Measurements from ENCODE around the gene RGS7. TPM values are rescaled to one million over a fixed set of nuclear protein-coding genes. Genes with fewer than 3 reads are reported as not detected.

Gene RGS7
- polyA plus RNA-seq, 1 donor (not counting 4 experiments of a cell fraction or from before 2014, with no cell fraction given), result not detected

- Histone ChIP-seq H3K9me3 (ENCODE audit: control insufficient read depth, low read depth, low read length) (peaks cover 2% of the 10 kb centered on the region), H3K4me1 (ENCODE audit: control insufficient read depth, extremely low read depth, insufficient read depth, low read length) (no peaks in the 10 kb centered on the region), H4K20me1 (ENCODE audit: control insufficient read depth, extremely low read depth, insufficient read depth, low read length) (no peaks in the 10 kb centered on the region), H3K9me1 (ENCODE audit: control insufficient read depth, extremely low read depth, insufficient read depth, low read length) (no peaks in the 10 kb centered on the region), H3K27me3 (ENCODE audit: control insufficient read depth, extremely low read depth, insufficient read depth, low read length) (no peaks in the 10 kb centered on the region), H3K4me2 (ENCODE audit: control insufficient read depth, extremely low read depth, insufficient read depth, low read depth, low read length) (no peak overlapping the region), H3K27ac (ENCODE audit: control insufficient read depth, insufficient read depth, low read length) (no peak overlapping the region), H2AFZ (ENCODE audit: control insufficient read depth, low read length) (no peak overlapping the region), H3K9ac (ENCODE audit: control insufficient read depth, extremely low read depth, insufficient read depth, low read length) (no peak overlapping the region), H3K36me3 (ENCODE audit: control insufficient read depth in 2 of 2, extremely low read depth in 1 of 2, insufficient read depth in 2 of 2, low read length in 2 of 2) (no peaks in the 10 kb centered on the region), H3K79me2 (ENCODE audit: control insufficient read depth, insufficient read depth, low read length) (no peaks in the 10 kb centered on the region), H3K4me3 (ENCODE audit: control insufficient read depth in 2 of 3, extremely low read depth in 1 of 3, insufficient read depth in 2 of 3, low read depth in 1 of 3, low read length in 3 of 3) (no peak overlapping the region)
- dilution Hi-C loops (cut with MboI; ENCODE audit: extremely low pct_ligation_motif_present, low sequenced_read_pairs), result no loop called here
- DNase-seq (ENCODE audit: low read depth, low spot score), result no peak
- TF ChIP-seq EZH2 (IDR thresholded peaks at IDR 0.05; ENCODE audit: low read length) (no peak), CTCF (optimal IDR thresholded peaks at IDR 0.05 in 1 of 3, IDR thresholded peaks at IDR 0.05 in 1 of 3, conservative IDR thresholded peaks at IDR 0.05 in 1 of 3; ENCODE audit: extremely low read depth in 1 of 3, insufficient read depth in 2 of 3, low read length in 3 of 3) (no peak)
- no peak for FAIRE-seq
Observed at GRCh38 chr1:241177660-241178059, 179.3 kb downstream of the RGS7 start.

GRCh38 chr1:241172486-241172885, 184.5 kb downstream of the RGS7 start:
- H3K27me3 ChIP-seq (ENCODE audit: control insufficient read depth, extremely low read depth, insufficient read depth, low read length), result no peaks in the 10 kb centered on the region

More at GRCh38 chr1:241172486-241172885, 184.5 kb downstream of the RGS7 start:
- no peak for FAIRE-seq
- H3K9ac ChIP-seq (ENCODE audit: control insufficient read depth, extremely low read depth, insufficient read depth, low read length), result no peak overlapping the region
- no peak for DNase-seq (ENCODE audit: low read depth, low spot score)
- no peak overlapping the region for H3K4me2 ChIP-seq (ENCODE audit: control insufficient read depth, extremely low read depth, insufficient read depth, low read depth, low read length)
- dilution Hi-C loops (cut with MboI; ENCODE audit: extremely low pct_ligation_motif_present, low sequenced_read_pairs), result no loop called here
- no peak overlapping the region for H3K27ac ChIP-seq (ENCODE audit: control insufficient read depth, insufficient read depth, low read length)
- no peak overlapping the region for H3K4me3 ChIP-seq (ENCODE audit: control insufficient read depth in 2 of 3, extremely low read depth in 1 of 3, insufficient read depth in 2 of 3, low read depth in 1 of 3, low read length in 3 of 3)
- H2AFZ ChIP-seq (ENCODE audit: control insufficient read depth, low read length), result no peak overlapping the region
- H3K9me1 ChIP-seq (ENCODE audit: control insufficient read depth, extremely low read depth, insufficient read depth, low read length), result no peaks in the 10 kb centered on the region
- no peaks in the 10 kb centered on the region for H3K36me3 ChIP-seq (ENCODE audit: control insufficient read depth in 2 of 2, extremely low read depth in 1 of 2, insufficient read depth in 2 of 2, low read length in 2 of 2)
- TF ChIP-seq CTCF (optimal IDR thresholded peaks at IDR 0.05 in 1 of 3, IDR thresholded peaks at IDR 0.05 in 1 of 3, conservative IDR thresholded peaks at IDR 0.05 in 1 of 3; ENCODE audit: extremely low read depth in 1 of 3, insufficient read depth in 2 of 3, low read length in 3 of 3) (no peak), EZH2 (IDR thresholded peaks at IDR 0.05; ENCODE audit: low read length) (no peak)
- H4K20me1 ChIP-seq (ENCODE audit: control insufficient read depth, extremely low read depth, insufficient read depth, low read length), result no peaks in the 10 kb centered on the region
- no peaks in the 10 kb centered on the region for H3K9me3 ChIP-seq (ENCODE audit: control insufficient read depth, low read depth, low read length)
- no peaks in the 10 kb centered on the region for H3K79me2 ChIP-seq (ENCODE audit: control insufficient read depth, insufficient read depth, low read length)
- H3K4me1 ChIP-seq (ENCODE audit: control insufficient read depth, extremely low read depth, insufficient read depth, low read length), result no peaks in the 10 kb centered on the region

Data from keratinocyte (primary cell).